GM19328 (cell line): Measurements from ENCODE around the gene STARD3NL.
"Not testable (repeated sequence)": the region's sequence is repeated elsewhere in the genome, so short reads cannot be mapped to it uniquely, and the experiment has no call there.

Source experiments
- ATAC-seq: cut with Tn5 transposase; IDR thresholded peaks from one replicate; pipeline ENCODE4 v1.9.1; 2021; ENCODE audit warnings: mild to moderate bottlenecking, moderate library complexity; ENCODE audit not compliant: unreplicated experiment

Gene STARD3NL

DNA sequence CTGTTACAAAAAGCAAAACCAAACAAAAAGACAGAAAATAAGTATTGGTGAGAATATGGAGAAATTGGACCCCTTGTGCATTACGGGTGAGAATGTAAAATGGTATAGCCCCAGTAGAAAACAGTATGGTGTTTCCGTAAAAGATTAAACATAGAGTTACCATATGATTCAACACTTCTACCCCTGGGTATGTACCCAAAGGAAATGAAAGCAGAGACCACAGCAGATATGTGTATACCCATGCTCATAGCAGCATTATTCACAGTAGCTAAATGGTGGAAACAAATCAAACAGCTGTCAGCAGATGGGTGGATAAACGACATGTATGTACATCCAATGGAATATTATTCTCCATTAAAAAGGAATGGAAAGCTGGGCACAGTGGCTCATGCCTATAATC is 42.4 kb downstream of the STARD3NL start:
- ATAC-seq: no peak

DNA sequence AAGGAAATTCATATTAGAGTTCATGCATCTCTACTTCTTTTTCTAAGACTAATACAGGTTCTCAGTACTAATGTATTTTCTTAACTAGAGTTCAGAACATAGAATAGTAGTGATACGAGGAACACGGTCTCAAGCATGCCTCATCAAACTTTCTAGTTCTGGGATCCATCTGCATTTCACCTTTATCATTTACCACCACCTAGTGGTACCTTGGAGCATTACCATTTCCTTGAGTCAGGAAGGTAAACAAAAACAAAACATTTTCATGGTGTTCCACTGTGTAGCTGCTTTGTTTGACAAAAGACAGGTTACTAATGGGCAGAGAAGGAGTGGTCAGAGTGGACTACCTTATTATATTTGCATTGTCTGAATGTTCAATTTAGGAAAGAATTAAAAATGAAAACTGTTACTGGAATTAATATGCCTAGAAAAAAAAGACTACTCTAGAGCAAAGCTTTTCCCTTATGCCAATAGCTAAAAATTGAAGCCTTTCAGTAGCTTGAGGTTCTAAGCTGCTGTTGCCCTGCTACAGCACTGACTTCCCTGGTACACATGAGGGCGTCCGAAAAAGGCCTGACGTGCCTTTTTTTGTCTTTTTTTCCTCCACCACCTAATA is 44.5 kb downstream of the STARD3NL start:
- no peak for ATAC-seq

DNA sequence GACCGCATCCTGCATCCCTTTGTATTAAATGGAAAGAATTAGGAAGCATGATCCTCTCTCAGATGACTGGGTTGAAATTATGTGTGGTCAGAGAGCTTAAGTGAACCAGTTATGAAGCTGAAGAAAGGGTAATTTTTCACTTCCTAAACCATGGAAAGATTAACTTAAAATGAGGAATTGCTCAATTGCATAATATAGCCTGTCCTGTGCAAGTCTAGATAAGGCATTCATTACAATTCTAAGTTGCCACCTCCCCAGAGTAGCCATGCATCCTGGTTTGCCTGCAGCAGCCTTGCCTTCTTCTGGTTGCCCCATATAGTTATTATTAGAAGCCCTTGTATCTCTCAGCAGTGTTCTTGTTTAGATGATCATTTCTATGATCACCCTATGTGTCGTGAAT is 45.3 kb downstream of the STARD3NL start:
- no peak for ATAC-seq

DNA sequence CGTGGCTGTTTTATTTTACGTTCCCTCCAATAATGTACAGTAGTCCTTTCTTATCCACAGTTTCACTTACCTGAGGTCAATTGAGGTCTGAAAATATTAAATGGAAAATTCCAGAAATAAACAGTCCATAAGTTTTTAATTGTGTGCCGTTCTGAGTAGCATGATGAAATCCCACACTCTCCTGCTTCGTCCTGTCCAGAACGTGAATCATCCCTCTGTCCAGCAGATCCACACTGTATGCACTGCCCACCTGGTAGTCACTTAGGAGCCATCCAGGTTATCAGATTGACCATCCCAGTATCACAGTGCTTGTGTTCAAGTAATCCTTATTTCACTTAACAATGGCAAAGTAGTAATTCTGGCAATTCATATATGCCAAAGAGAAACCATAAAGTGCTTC is 46.3 kb downstream of the STARD3NL start:
- ATAC-seq: no peak

DNA sequence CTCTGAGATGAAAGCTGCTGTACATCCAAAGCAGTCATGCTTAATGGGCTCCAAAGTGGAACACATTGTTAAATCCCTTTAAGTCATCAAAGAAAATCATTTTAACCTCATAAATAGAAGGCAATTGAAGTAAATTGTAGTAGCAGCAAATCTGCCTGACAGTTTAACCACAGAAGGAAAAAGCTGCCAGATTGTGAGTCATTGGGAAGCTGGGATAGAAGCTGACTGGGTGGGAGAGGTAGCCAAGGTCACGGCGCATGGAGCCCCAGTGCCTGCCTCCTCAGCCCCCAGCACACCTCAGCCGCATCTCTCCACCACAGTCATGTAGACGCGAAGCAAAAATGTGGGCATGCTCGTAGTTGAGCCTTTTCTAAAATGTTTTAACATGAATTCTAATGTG is 51.3 kb downstream of the STARD3NL start:
- no peak for ATAC-seq

DNA sequence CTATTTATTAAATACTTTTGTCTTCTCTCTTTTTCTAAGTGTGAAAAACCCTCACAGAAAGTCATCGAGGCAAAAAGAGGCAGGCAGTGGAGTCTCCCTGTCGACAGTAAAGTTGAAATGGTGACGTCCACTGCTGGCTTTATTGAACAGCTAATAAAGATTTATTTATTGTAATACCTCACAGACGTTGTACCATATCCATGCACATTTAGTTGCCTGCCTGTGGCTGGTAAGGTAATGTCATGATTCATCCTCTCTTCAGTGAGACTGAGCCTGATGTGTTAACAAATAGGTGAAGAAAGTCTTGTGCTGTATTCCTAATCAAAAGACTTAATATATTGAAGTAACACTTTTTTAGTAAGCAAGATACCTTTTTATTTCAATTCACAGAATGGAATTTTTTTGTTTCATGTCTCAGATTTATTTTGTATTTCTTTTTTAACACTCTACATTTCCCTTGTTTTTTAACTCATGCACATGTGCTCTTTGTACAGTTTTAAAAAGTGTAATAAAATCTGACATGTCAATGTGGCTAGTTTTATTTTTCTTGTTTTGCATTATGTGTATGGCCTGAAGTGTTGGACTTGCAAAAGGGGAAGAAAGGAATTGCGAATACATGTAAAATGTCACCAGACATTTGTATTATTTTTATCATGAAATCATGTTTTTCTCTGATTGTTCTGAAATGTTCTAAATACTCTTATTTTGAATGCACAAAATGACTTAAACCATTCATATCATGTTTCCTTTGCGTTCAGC is 52.0 kb downstream of the STARD3NL start:
- no peak for ATAC-seq

DNA sequence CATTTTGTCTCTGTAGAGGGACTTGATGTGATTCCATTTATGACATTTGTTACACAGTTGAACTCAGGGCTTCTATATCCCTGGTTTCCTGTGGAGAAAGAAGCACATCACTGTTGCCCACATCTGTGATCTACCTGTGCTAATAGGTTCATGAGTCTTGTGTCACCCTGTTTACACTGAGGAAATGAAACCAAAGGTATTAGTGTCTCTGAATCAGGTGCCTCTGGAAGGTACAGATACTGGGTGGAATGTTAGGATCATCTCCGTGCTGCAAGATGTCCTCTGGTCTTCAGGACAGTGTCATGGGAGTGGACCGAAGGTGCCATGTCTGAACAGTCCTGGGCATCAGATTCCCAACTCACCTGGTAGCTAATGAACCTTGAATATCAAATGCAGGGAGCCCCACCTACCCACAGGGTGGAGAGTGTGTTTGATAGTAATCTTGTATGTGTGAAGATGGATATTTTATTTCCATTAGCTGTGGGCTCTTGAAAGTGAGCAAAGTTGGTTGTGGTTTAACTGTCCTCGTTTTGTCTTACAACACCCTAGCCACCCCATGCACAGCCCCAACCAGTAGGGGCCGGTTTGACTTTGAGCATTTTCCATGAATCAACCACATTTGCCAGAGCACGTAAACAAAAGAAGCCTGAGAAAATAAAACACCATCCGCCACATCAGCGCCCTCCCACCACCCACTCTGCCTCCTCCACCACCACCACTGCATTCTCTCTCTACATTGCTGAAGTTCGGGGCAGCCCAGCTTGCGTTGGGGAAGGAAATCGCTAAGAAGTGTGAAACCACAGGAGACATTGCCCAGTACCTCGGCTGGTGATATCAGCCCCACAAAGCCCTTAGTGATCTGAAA is 54.7 kb downstream of the STARD3NL start:
- peak; percentile 72 for ATAC-seq

DNA sequence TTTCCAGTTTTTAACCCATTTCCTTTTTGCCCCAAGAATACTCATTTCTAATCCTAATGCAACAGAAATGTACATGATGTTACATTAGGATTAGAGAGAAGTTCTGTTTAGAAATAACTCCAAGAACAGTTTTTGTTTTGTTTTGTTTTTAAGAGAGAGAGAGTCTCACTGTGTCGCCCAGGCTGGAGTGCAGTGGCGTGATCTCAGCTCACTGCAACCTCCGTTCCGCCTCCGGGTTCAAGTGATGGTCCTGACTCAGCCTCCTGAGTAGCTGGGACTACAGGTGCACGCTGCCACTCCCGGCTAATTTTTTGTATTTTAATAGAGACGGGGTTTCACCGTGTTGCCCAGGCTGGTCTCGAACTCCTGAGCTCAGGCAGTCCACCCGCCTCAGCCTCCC is 56.7 kb downstream of the STARD3NL start:
- not testable (repeated sequence) for ATAC-seq

DNA sequence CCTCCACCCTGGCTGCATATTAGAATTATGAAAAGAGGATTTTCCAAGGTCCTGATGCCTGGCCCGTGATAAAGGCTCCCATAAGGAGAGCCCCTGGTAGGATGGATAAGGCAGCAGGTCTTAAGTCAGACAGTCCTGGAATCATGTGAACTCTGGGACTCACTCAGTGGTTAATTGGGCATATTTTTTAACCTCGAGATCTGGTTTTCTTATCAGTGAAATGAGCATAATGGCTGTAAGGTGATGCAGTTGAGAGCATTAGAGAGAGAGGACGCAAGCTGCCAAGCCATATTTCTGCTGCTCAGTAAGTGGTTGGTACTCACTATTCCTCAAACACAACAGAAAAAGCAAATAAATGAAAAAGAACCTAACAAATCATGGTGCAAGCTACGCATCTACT is 57.6 kb downstream of the STARD3NL start:
- ATAC-seq: no peak

DNA sequence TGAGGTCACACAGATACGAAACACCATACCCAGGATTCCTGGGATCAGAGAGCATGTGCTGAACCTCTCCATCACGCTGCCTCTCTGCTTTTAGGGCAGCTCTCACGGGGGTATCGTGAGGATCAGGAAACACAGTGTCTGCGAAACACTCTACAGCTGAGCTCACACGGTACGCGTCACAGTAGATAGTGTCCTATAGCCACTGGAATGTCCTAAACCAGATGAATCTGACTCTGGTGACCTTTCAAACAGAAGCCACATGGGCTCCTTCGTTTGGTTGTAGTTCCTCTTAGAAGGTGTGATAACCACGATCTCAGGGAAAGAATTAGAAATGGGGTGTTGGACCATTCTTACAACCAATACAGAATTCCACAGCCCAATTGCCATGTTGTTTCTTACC is 61.1 kb downstream of the STARD3NL start:
- not testable (repeated sequence) for ATAC-seq

DNA sequence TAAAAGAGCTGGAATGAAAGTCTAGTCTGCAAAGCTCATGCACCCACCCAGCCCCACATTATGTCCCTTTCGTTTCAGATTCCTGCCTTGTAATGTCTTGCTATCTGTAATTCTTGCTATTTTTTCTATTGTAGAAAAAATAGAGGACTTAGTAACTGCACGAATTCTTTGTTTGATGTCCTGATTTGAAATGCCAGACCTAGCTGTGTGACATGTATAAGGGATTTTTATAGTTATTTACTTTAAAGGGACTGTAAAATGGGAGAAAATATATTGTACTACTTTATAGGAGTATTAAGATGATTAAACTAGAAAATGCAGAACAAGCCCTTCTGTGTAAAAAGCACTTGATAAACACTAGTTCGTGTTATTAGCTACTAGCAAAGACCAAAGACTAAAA is 63.0 kb downstream of the STARD3NL start:
- no peak for ATAC-seq

DNA sequence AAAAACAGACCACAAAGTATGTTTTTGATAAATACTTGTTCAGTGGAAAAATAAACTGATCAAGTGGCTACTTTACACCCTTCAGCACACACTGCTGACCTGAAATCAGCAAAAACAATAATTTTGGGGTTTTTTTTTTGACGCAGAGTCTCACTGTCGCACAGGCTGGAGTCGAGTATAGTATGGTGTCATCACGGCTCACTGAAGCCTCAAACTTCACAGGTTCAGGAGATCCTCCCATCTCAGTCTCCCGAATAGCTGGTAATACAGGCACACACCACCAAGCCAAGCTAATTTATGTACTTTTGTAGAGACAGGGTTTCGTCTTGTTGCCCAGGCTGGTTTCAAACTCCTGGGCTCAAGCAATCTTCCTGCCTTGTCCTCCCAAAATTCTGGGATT is 64.8 kb downstream of the STARD3NL start:
- ATAC-seq: no peak

DNA sequence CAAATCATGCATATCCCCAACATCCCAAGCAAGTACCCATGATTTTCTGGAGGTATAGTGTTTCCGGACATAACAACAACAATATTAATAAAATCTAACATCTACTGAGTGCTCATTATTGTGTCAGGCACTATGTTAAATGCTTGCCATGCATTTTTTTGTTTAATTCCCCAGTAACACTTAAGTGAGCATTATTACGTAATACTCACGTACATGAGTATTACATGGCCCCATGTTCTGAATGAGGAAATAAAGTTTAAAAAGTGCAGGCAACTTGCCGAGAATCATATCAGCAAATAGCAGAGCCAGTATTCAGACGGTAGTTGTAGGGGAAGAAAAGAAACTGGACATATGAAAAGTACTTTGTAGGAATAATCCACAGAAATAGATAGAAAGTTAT is 65.3 kb downstream of the STARD3NL start:
- ATAC-seq: not testable (repeated sequence)

DNA sequence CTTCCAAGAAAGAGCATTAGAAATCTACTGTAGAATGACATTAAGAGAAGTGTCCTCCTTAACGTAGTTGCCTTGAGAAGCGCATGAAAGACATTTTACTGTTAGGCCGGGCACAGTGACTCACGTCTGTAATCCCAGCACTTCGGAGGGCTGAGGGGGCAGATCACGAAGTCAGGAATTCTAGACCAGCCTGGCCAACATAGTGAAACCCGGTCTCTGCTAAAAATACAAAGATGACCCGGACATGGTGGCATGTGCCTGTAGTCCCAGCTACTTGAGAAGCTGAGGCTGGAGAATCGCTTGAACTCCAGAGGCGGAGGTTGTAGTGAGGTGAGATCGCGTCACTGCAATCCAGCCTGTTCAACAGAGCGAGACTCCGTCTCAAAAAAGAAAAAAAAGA is 66.5 kb downstream of the STARD3NL start:
- no peak for ATAC-seq

DNA sequence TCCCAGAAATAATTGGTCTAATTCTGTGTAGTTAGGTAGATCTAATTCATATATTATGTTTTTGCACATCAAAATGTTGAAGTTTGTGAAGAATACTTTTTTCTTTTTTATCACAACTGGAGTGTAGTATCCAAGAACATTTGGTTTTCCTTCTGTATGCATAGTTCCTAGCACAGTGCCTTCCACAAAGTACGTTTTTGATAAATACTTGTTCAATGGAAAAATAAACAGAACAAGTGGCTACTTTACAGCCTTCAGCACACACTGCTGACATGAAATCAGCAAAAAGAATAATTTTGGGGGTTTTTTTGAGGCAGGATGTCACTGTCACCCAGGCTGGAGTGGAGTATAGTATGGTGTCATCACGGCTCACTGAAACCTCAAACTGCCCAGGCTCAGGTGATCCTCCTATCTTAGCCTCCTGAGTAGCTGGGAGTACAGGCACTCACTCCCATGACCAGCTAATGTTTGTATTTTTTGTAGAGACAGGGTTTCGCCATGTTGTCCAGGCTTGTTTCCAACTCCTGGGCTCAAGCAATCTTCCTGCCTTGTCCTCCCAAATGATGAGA is 67.4 kb downstream of the STARD3NL start:
- ATAC-seq: no peak

DNA sequence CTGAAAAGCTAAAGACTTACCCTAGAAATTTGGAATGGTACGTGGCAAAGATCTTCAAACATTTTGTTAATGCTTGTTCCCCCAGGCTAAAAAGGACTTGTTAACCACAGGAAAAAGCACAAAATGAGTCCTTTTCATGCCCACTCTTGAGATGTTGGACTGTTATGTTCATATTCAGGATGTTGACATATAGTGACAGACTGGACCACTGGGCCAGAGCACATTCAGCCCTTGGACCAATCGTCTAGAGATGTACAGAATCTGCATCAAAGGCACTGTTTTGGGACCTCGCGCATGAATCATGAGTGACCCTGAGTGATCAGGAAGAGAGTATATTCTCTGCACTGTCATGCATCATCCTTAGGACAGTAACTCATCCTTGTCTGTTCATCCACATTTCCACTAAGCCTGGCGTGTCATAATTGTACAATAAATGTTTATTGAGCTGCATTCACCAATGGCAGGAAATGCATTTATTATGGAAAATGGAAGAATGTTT is 70.1 kb downstream of the STARD3NL start:
- ATAC-seq: no peak

DNA sequence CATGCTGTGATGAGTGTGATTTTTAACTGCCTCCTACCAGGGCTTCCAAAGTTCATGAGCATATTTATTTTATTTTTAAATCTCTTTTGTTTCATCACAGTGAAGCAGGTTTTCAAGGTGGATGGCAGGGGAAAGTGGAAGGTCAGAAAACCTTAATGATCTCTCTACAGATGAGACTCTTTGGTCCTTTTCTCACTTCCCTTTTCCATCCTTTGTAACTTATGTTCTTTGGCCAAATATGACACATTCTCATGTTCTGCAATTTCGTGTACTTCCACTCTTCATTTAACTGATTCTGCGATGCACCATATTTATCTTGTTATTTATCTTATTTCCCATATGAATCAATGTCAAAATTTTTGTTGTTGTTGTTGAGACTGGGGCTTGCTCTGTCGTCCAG is 71.8 kb downstream of the STARD3NL start:
- peak; percentile 75 for ATAC-seq

DNA sequence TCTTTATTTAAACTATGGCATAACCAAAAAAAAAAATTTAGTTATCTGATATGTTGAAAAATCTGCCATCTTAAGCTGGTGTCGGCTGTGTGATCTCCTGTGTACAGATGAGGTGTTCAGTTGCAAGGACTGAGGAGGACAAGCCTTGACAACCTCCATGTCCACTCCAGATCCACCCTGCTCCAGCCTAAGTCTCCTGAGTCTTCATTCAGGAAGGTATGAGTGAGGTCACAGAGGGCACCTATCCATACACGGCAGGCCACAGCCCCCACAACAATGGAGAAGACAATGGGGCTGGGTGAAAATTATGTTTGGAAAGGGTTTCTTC is 79.3 kb downstream of the STARD3NL start:
- no peak for ATAC-seq

DNA sequence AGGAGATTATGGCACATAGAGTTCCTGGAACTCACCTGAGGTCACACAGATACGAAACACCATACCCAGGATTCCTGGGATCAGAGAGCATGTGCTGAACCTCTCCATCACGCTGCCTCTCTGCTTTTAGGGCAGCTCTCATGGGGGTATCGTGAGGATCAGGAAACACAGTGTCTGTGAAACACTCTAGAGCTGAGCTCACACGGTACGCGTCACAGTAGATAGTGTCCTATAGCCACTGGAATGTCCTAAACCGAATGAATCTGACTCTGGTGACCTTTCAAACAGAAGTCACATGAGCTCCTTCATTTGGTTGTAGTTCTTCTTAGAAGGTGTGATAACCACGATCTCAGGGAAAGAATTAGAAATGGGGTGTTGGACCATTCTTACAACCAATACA is 81.1 kb downstream of the STARD3NL start:
- not testable (repeated sequence) for ATAC-seq

DNA sequence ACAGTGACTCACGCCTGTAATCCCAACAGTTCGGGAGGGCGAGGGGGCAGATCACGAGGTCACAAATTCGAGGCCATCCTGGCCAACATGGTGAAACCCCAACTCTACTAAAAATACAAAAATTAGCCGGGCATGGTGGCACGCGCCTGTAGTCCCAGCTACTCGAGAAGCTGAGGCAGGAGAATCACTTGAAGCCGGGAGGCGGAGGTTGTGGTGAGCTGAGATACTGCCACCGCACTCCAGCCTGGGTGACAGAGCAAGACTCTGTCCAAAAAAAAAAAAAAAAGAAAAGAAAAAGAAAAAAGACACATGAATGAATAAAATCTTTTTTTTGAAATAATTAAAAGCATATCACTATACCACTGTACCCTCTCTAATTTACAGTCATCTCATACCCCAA is 83.6 kb downstream of the STARD3NL start:
- ATAC-seq: not testable (repeated sequence)

DNA sequence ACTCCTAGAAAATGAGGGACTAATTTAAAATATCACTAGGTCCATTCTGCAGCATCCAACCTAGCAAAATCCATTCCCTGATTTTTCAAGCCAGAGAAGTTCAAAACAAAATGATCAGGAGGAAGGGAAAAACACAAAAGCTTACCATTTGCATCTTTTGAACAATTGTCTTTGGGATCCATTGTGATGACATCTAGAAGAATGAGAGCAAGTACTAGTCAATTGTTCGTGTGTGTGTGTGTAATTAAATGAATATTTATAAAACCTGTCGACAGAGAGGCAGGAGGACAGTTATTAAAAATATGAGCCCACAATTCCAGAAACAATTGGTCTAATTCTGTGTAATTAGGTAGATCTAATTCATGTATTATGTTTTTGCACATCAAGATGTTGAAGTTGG is 84.0 kb downstream of the STARD3NL start:
- ATAC-seq: not testable (repeated sequence)
